A673 (cell line): ENCODE data around the gene LIX1L. TPM values are rescaled to one million over a fixed set of nuclear protein-coding genes. Genes with fewer than 3 reads are reported as not detected.
A peak's percentile ranks its signal among the peaks of the same experiment; 100 is the strongest.

ENCODE experiments used
- BruUV-seq: library from RNA; stranded (reverse); fragments of 400-500 nt; replicated peaks from 2 replicates; lab custom pipeline; 2021; lab: Mats Ljungman, UMichigan
- CTCF ChIA-PET: fragments of 300-600 bp; sonication (Branson Sonifier 250); formaldehyde crosslinking; loops from one replicate; lab custom pipeline; 2022; ENCODE audit warnings: antibody characterized with exemption; lab: Charles Lee
- POLR2A ChIA-PET: fragments of 300-600 bp; sonication (Branson Sonifier 250); formaldehyde crosslinking; loops from one replicate; lab custom pipeline; 2022; ENCODE audit warnings: antibody characterized with exemption; ENCODE audit not compliant: low non-redundant PET; lab: Charles Lee
- DNase-seq: peaks from one replicate; pipeline ENCODE4 v3.0.0-alpha.2; 2015; ENCODE audit warnings: low spot score
- H3K27ac ChIP-seq: fragments of 200-600 bp; sonication (generic); 2 replicates; pipeline ENCODE4 v1.5.1; 2016; ENCODE audit warnings: mixed run types, low read depth, mild to moderate bottlenecking, mixed read lengths, antibody characterized with exemption, low read length; ENCODE audit not compliant: poor library complexity, severe bottlenecking
- H3K27me3 ChIP-seq: fragments of 200-600 bp; sonication (generic); replicated peaks from 2 replicates; pipeline ENCODE4 v1.6.1; 2017; ENCODE audit warnings: mixed run types, low read depth, mild to moderate bottlenecking, mixed read lengths, antibody characterized with exemption, low read length; ENCODE audit not compliant: insufficient read depth, poor library complexity
- H3K36me3 ChIP-seq: fragments of 200-600 bp; sonication (generic); 2 replicates; pipeline ENCODE4 v1.6.1; 2016; ENCODE audit warnings: mixed run types, mild to moderate bottlenecking, mixed read lengths, antibody characterized with exemption, low read length; ENCODE audit not compliant: insufficient read depth, poor library complexity, severe bottlenecking
- H3K4me1 ChIP-seq: fragments of 200-600 bp; sonication (generic); 2 replicates; pipeline ENCODE4 v1.6.1; 2017; ENCODE audit warnings: mixed run types, mild to moderate bottlenecking, mixed read lengths, antibody characterized with exemption, low read length; ENCODE audit not compliant: insufficient read depth, poor library complexity, severe bottlenecking
- H3K4me3 ChIP-seq: fragments of 200-600 bp; sonication (generic); 2 replicates; pipeline ENCODE4 v1.5.1; 2016; ENCODE audit warnings: low read depth, mixed run types, mild to moderate bottlenecking, mixed read lengths, low read length; ENCODE audit not compliant: poor library complexity, severe bottlenecking
- H3K9me3 ChIP-seq: fragments of 200-600 bp; sonication (generic); 2 replicates; pipeline ENCODE4 v1.6.1; 2016; ENCODE audit warnings: mixed run types, low read depth, mild to moderate bottlenecking, mixed read lengths, antibody characterized with exemption, low read length; ENCODE audit not compliant: poor library complexity, severe bottlenecking
- EZH2 ChIP-seq: fragments of 200-600 bp; sonication (generic); IDR thresholded peaks from 2 replicates; pipeline ENCODE4 v1.6.1; 2017; ENCODE audit warnings: borderline replicate concordance, low read depth, mild to moderate bottlenecking, mixed read lengths, antibody characterized with exemption, low read length; ENCODE audit not compliant: poor library complexity, severe bottlenecking
- intact Hi-C: fragments of 100-400 bp; cut with micrococcal nuclease; formaldehyde crosslinking; loops from one replicate; pipeline ENCODE4 v1.10.0; 2022; ENCODE audit not compliant: unreplicated experiment
- total RNA-seq: library from RNA; stranded (reverse); gene quantifications from 2 replicates; pipeline ENCODE4 v1.2.3, GENCODE V29; 2021
- TF ChIP-seq, protein P1 (sequence below): fragments of 300-800, 200-600 bp; sonication (generic); conservative IDR thresholded peaks from 2 replicates; pipeline ENCODE4 v1.5.1; 2017; ENCODE audit warnings: low read depth, mild to moderate bottlenecking, antibody characterized with exemption, low read length, moderate library complexity, mixed read lengths

Gene LIX1L
- total RNA-seq, 1 experiment from 2014 or later: 40.1 TPM

- peak overlapping the region; percentile 67 for H3K4me3 ChIP-seq
- peak overlapping the region; percentile 3 for H3K27ac ChIP-seq
- peaks cover 27% of the 10 kb centered on the region for H3K4me1 ChIP-seq
Measured at GRCh38 chr1:145992502-145992936, 34.7 kb upstream of the LIX1L start.

DNA sequence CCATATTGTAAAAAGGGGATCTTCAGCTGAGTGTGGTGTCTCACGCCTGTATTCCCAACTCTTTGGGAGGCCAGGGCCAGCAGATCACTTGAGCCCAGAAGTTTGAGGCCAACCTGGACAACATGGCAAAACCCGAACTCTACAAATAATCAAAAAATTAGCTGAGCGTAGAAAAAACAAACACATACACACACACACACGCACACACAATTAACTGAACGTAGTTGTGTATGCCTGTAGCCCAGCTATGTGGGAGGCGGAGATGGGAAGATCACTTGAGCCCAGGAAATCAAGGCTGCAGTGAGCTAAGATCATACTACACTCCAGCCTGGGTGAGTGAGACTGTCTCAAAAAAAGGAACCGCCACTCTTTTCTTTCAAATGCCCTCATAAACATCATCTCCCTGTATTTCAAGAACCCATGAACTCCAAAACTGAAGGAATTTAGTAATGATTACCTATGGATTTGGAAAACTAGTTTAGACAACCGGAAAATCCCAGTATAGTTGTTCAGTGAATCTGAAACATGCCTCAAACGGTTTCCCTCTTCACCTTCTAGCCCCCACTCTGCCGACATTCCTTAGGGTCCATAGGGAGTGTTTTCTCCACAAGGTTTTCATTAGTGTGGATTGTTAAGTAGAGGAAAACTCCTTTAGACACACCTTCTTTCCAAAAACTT is 34.1 kb upstream of the LIX1L start:
- no peak for DNase-seq
- Histone ChIP-seq H3K27ac (peak overlapping the region; percentile 47), H3K27me3 (no peaks in the 10 kb centered on the region), H3K9me3 (no peaks in the 10 kb centered on the region), H3K4me3 (peak overlapping the region; percentile 67), H3K4me1 (peaks cover 21% of the 10 kb centered on the region), H3K36me3 (peaks cover 42% of the 10 kb centered on the region)
- ChIA-PET POLR2A (no interaction called here), CTCF (interaction anchor here (0.6 kb wide), 1 partner anchor 145 kb away, joined by 3 read pairs; no protein-coding TSS in a partner anchor)
- BruUV-seq: no TSS peak
- no peak for TF ChIP-seq EZH2
- TF ChIP-seq, protein P1, sequence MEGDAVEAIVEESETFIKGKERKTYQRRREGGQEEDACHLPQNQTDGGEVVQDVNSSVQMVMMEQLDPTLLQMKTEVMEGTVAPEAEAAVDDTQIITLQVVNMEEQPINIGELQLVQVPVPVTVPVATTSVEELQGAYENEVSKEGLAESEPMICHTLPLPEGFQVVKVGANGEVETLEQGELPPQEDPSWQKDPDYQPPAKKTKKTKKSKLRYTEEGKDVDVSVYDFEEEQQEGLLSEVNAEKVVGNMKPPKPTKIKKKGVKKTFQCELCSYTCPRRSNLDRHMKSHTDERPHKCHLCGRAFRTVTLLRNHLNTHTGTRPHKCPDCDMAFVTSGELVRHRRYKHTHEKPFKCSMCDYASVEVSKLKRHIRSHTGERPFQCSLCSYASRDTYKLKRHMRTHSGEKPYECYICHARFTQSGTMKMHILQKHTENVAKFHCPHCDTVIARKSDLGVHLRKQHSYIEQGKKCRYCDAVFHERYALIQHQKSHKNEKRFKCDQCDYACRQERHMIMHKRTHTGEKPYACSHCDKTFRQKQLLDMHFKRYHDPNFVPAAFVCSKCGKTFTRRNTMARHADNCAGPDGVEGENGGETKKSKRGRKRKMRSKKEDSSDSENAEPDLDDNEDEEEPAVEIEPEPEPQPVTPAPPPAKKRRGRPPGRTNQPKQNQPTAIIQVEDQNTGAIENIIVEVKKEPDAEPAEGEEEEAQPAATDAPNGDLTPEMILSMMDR: no peak
- intact Hi-C loops: no loop called here

More at GRCh38 chr1:145992502-145992936, 34.7 kb upstream of the LIX1L start:
- no TSS peak for BruUV-seq
- POLR2A ChIA-PET: no interaction called here
- Histone ChIP-seq H3K9me3 (no peaks in the 10 kb centered on the region), H3K36me3 (peaks cover 42% of the 10 kb centered on the region), H3K27me3 (no peaks in the 10 kb centered on the region)
- no peak for DNase-seq
- intact Hi-C loops: no loop called here
- CTCF ChIA-PET: no interaction called here
- TF ChIP-seq, protein P1: no peak
- no peak for TF ChIP-seq EZH2

GRCh38 chr1:145990249-145990855 is 32.5 kb upstream of the LIX1L start:
- Histone ChIP-seq H3K27me3 (no peaks in the 10 kb centered on the region), H3K27ac (no peak overlapping the region), H3K36me3 (peaks cover 40% of the 10 kb centered on the region), H3K9me3 (no peaks in the 10 kb centered on the region), H3K4me1 (peaks cover 29% of the 10 kb centered on the region), H3K4me3 (no peak overlapping the region)
- intact Hi-C loops: no loop called here
- BruUV-seq: no TSS peak
- ChIA-PET CTCF (no interaction called here), POLR2A (no interaction called here)
- DNase-seq: no peak
- TF ChIP-seq EZH2: no peak
